ENCODE results near the gene IGSF22. TPM values are rescaled to one million over a fixed set of nuclear protein-coding genes. Genes with fewer than 3 reads are reported as not detected.
A peak's percentile ranks its signal among the peaks of the same experiment; 100 is the strongest.

IGSF22 gene
- total RNA-seq, 1 experiment from 2014 or later: 0.52 TPM

DNA sequence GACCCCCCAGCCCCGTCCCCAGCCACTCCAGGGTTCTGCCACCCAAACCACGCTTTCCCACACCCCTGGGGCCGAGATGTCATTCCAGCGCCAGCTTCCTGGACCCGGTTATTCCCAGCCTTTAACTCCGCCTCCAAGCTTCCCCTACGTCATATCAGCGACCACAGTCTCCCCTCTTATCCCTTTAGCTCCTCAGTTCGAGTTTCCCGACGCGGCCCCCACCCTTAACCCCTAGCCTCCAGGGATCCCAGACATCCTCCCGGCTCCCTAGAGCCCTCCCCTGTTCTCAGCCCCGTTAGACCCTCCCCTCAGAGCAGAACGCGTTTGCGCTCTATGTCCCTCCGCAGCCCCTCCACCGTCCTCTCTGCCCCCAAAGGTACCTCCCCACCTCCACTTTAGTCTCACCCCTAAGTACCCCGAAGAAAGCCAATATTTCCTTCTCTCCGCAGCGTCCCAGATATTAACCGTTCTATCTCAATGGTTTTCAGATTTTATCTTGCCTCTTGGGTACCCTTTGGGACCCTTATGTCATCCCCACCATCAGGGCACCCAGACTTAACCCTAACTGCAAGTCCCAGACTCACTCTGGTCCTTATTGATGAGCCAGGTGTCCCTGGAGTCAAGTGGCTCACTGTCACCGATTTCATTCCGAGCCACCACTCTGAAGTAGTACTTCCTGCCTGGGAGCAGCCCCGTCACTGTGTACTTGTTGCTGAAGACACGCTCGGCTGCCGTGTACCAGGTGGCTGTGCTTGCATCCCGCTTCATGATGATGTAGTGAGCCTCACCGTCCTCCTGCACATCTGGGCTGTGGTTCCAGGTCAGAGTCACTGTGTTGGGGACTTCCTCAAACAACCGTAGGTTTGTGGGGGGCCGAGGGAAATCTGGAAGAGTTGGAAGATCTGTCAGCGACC, 19.4 kb downstream of the IGSF22 start (continued):
- TF ChIP-seq, protein P1, sequence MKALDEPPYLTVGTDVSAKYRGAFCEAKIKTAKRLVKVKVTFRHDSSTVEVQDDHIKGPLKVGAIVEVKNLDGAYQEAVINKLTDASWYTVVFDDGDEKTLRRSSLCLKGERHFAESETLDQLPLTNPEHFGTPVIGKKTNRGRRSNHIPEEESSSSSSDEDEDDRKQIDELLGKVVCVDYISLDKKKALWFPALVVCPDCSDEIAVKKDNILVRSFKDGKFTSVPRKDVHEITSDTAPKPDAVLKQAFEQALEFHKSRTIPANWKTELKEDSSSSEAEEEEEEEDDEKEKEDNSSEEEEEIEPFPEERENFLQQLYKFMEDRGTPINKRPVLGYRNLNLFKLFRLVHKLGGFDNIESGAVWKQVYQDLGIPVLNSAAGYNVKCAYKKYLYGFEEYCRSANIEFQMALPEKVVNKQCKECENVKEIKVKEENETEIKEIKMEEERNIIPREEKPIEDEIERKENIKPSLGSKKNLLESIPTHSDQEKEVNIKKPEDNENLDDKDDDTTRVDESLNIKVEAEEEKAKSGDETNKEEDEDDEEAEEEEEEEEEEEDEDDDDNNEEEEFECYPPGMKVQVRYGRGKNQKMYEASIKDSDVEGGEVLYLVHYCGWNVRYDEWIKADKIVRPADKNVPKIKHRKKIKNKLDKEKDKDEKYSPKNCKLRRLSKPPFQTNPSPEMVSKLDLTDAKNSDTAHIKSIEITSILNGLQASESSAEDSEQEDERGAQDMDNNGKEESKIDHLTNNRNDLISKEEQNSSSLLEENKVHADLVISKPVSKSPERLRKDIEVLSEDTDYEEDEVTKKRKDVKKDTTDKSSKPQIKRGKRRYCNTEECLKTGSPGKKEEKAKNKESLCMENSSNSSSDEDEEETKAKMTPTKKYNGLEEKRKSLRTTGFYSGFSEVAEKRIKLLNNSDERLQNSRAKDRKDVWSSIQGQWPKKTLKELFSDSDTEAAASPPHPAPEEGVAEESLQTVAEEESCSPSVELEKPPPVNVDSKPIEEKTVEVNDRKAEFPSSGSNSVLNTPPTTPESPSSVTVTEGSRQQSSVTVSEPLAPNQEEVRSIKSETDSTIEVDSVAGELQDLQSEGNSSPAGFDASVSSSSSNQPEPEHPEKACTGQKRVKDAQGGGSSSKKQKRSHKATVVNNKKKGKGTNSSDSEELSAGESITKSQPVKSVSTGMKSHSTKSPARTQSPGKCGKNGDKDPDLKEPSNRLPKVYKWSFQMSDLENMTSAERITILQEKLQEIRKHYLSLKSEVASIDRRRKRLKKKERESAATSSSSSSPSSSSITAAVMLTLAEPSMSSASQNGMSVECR (CRISPR knock-in tag; IDR thresholded peaks at IDR 0.05; ENCODE audit: borderline replicate concordance): no peak
- TF ChIP-seq, protein P2, sequence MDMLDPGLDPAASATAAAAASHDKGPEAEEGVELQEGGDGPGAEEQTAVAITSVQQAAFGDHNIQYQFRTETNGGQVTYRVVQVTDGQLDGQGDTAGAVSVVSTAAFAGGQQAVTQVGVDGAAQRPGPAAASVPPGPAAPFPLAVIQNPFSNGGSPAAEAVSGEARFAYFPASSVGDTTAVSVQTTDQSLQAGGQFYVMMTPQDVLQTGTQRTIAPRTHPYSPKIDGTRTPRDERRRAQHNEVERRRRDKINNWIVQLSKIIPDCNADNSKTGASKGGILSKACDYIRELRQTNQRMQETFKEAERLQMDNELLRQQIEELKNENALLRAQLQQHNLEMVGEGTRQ (CRISPR knock-in tag; IDR thresholded peaks at IDR 0.05): no peak

- DNase-seq (ENCODE audit: low spot score): peak; percentile 20
- H3K4me1 Mint-ChIP-seq: peaks cover 13% of the 10 kb centered on the region
- peak overlapping the region; percentile 79 for H3K4me3 Mint-ChIP-seq
- TF ChIP-seq HMGXB4 (CRISPR knock-in tag; IDR thresholded peaks at IDR 0.05) (peak; percentile 34; the same call in 1 of the 2 replicates), ZNF263 (CRISPR knock-in tag; IDR thresholded peaks at IDR 0.05; ENCODE audit: low read depth) (no peak), ATF1 (CRISPR knock-in tag; IDR thresholded peaks at IDR 0.05) (0 out of 2 replicates have a peak, but pooled peaks have one; percentile 48)
- ATAC-seq: peak; percentile 38
- H3K9me3 Mint-ChIP-seq: no peaks in the 10 kb centered on the region
- no peak overlapping the region for H3K27ac Mint-ChIP-seq
- H3K36me3 Mint-ChIP-seq: no peaks in the 10 kb centered on the region
- CTCF ChIA-PET: interaction anchor here (0.6 to 1.9 kb wide), 8 partner anchors 16 to 313 kb away, joined by 3 to 42 read pairs (median 6); no protein-coding TSS in a partner anchor
- POLR2A ChIA-PET: interaction anchor here (1.4 kb wide), 1 partner anchor 16 kb away, joined by 8 read pairs; no protein-coding TSS in a partner anchor
- H3K27me3 Mint-ChIP-seq (ENCODE audit: low read depth): peaks cover 75% of the 10 kb centered on the region
These were observed 20.2 kb downstream of the IGSF22 start for GRCh38 chr11:18705651-18706281.

DNA sequence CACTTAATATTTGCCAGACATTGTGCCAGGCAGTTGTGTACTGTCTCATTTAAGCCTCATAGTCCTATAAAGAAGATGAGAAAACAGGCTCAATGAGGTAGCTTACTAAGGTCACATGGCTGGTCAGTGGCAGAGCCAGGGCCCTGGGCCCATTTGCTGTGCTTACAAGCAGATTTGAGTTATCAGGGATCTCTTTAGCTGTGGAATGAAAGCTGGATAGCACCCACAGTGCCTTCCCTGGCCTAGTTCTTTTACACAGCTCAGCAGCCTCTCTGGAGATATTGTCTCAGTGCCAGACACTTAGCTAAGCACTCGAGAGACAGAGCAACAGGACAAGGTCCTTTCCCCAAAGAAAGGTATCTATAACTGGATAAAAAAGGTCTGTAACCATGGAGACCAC, 21.3 kb downstream of the IGSF22 start:
- ChIA-PET CTCF (interaction anchor here (0.7 to 1.7 kb wide), 4 partner anchors 17 to 60 kb away, joined by 3 to 10 read pairs (median 4); partner anchors contain the start of gene IGSF22), POLR2A (no interaction called here)
- peak overlapping the region; percentile 79 for H3K4me3 Mint-ChIP-seq

More for the DNA sequence above, 21.3 kb downstream of the IGSF22 start:
- peaks cover 84% of the 10 kb centered on the region for H3K27me3 Mint-ChIP-seq (ENCODE audit: low read depth)
- no peaks in the 10 kb centered on the region for H3K36me3 Mint-ChIP-seq
- no peak for TF ChIP-seq KAT7 (CRISPR knock-in tag; IDR thresholded peaks at IDR 0.05; ENCODE audit: borderline replicate concordance)
- no peak for TF ChIP-seq JAZF1 (CRISPR knock-in tag; IDR thresholded peaks at IDR 0.05)
- no peak for TF ChIP-seq ZNF416 (CRISPR knock-in tag; IDR thresholded peaks at IDR 0.05)
- TF ChIP-seq NFATC4 (CRISPR knock-in tag; IDR thresholded peaks at IDR 0.05): no peak
- TF ChIP-seq NFYB (CRISPR knock-in tag; conservative IDR thresholded peaks at IDR 0.05; ENCODE audit: low read depth): no peak
- TF ChIP-seq SMAD3 (CRISPR knock-in tag; IDR thresholded peaks at IDR 0.05; ENCODE audit: borderline replicate concordance): no peak
- TF ChIP-seq, protein P3, sequence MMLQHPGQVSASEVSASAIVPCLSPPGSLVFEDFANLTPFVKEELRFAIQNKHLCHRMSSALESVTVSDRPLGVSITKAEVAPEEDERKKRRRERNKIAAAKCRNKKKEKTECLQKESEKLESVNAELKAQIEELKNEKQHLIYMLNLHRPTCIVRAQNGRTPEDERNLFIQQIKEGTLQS (CRISPR knock-in tag; conservative IDR thresholded peaks at IDR 0.05): no peak
- no peak for TF ChIP-seq TCF7 (CRISPR knock-in tag; IDR thresholded peaks at IDR 0.05; ENCODE audit: low read depth)
- TF ChIP-seq ERG (CRISPR knock-in tag; IDR thresholded peaks at IDR 0.05): no peak
- no peak for TF ChIP-seq E2F5 (CRISPR knock-in tag; IDR thresholded peaks at IDR 0.05)
- TF ChIP-seq, protein P4, sequence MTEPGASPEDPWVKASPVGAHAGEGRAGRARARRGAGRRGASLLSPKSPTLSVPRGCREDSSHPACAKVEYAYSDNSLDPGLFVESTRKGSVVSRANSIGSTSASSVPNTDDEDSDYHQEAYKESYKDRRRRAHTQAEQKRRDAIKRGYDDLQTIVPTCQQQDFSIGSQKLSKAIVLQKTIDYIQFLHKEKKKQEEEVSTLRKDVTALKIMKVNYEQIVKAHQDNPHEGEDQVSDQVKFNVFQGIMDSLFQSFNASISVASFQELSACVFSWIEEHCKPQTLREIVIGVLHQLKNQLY (CRISPR knock-in tag; IDR thresholded peaks at IDR 0.05): no peak
- TF ChIP-seq IRF1 (CRISPR knock-in tag; IDR thresholded peaks at IDR 0.05): no peak
- no peak for TF ChIP-seq NR1H2 (CRISPR knock-in tag; IDR thresholded peaks at IDR 0.05)
- no peak for DNase-seq (ENCODE audit: low spot score)
- peaks cover 13% of the 10 kb centered on the region for H3K4me1 Mint-ChIP-seq
- no peak for ATAC-seq
- H3K9me3 Mint-ChIP-seq: no peaks in the 10 kb centered on the region
- H3K27ac Mint-ChIP-seq: no peak overlapping the region
